Endothelial cell (in vitro differentiated cells): ENCODE results near the gene SNX15. TPM values are rescaled to one million over a fixed set of nuclear protein-coding genes. Genes with fewer than 3 reads are reported as not detected.

Experiments used
- DNase-seq: peaks from one replicate; pipeline ENCODE4 v3.0.0; 2021; ENCODE audit warnings: low spot score
- H3K27ac Mint-ChIP-seq: one replicate; pipeline ENCODE4 v1.8.0; 2021; ENCODE audit warnings: mixed read lengths, inconsistent platforms; ENCODE audit not compliant: unreplicated experiment
- H3K27me3 Mint-ChIP-seq: one replicate; pipeline ENCODE4 v1.8.0; 2021; ENCODE audit warnings: mild to moderate bottlenecking, moderate library complexity, mixed read lengths, inconsistent platforms; ENCODE audit not compliant: unreplicated experiment
- H3K36me3 Mint-ChIP-seq: one replicate; pipeline ENCODE4 v1.8.0; 2021; ENCODE audit warnings: mild to moderate bottlenecking, low read depth, mixed read lengths, inconsistent platforms; ENCODE audit not compliant: unreplicated experiment
- H3K4me1 Mint-ChIP-seq: one replicate; pipeline ENCODE4 v1.8.0; 2021; ENCODE audit warnings: mild to moderate bottlenecking, mixed read lengths, inconsistent platforms; ENCODE audit not compliant: unreplicated experiment
- H3K4me3 Mint-ChIP-seq: one replicate; pipeline ENCODE4 v1.8.0; 2021; ENCODE audit warnings: mild to moderate bottlenecking, mixed read lengths, inconsistent platforms; ENCODE audit not compliant: unreplicated experiment
- H3K9me3 Mint-ChIP-seq: one replicate; pipeline ENCODE4 v1.8.0; 2021; ENCODE audit warnings: mixed read lengths, inconsistent platforms; ENCODE audit not compliant: unreplicated experiment
- CTCF ChIP-seq: fragments of 200-600 bp; sonication (generic); IDR thresholded peaks from one replicate; pipeline ENCODE4 v1.5.0; 2021; ENCODE audit warnings: antibody characterized with exemption; ENCODE audit not compliant: unreplicated experiment
- total RNA-seq: library from RNA; stranded (reverse); fragmentation: NEBNext Ultra II Directional; extraction: Animal tissue kit (Norgen Biotek cat#: 25700); gene quantifications from one replicate; pipeline ENCODE4 v1.2.1, GENCODE V29; 2021; ENCODE audit not compliant: unreplicated experiment

Gene SNX15
- total RNA-seq, 1 donor from 2014 or later: 19.4 TPM

- Mint-ChIP-seq H3K27ac (peak overlapping the region; percentile 59), H3K4me3 (peak overlapping the region; percentile 39)
- peak; percentile 61 for DNase-seq
These were observed 36.9 kb upstream of the SNX15 start for GRCh38 chr11:64990222-64990923.

GRCh38 chr11:64994318-64994717 is 32.9 kb upstream of the SNX15 start:
- Mint-ChIP-seq H3K4me1 (peaks cover 20% of the 10 kb centered on the region), H3K27me3 (peaks cover 4% of the 10 kb centered on the region), H3K36me3 (no peaks in the 10 kb centered on the region), H3K4me3 (no peak overlapping the region), H3K27ac (no peak overlapping the region), H3K9me3 (no peaks in the 10 kb centered on the region)
- TF ChIP-seq CTCF: no peak
- no peak for DNase-seq

More at GRCh38 chr11:64990222-64990923, 36.9 kb upstream of the SNX15 start:
- Mint-ChIP-seq H3K27me3 (peaks cover 1% of the 10 kb centered on the region), H3K9me3 (no peaks in the 10 kb centered on the region), H3K4me1 (peaks cover 22% of the 10 kb centered on the region), H3K36me3 (no peaks in the 10 kb centered on the region)
- no peak for TF ChIP-seq CTCF

GRCh38 chr11:64996327-64996709 is 30.9 kb upstream of the SNX15 start:
- TF ChIP-seq CTCF: no peak
- H3K4me1 Mint-ChIP-seq: peaks cover 7% of the 10 kb centered on the region
- H3K9me3 Mint-ChIP-seq: no peaks in the 10 kb centered on the region
- H3K36me3 Mint-ChIP-seq: no peaks in the 10 kb centered on the region
- no peak for DNase-seq
- peaks cover 4% of the 10 kb centered on the region for H3K27me3 Mint-ChIP-seq
- no peak overlapping the region for H3K4me3 Mint-ChIP-seq
- no peak overlapping the region for H3K27ac Mint-ChIP-seq

GRCh38 chr11:64996710-64997380 is 30.4 kb upstream of the SNX15 start, which contains the start of gene BATF2:
Gene BATF2 (minus strand): TSS chr11:64996971. CDS start chr11:64996914, 57 bp downstream.
- DNase-seq: peak; percentile 59
- Mint-ChIP-seq H3K4me1 (peaks cover 4% of the 10 kb centered on the region), H3K9me3 (no peaks in the 10 kb centered on the region), H3K4me3 (no peak within 1 kb of the TSS), H3K27me3 (peaks cover 4% of the 10 kb centered on the region), H3K36me3 (no peaks in the 10 kb centered on the region), H3K27ac (no peak within 1 kb of the TSS)
- TF ChIP-seq CTCF: no peak

- DNase-seq: no peak
- Mint-ChIP-seq H3K27ac (no peak overlapping the region), H3K4me1 (peaks cover 4% of the 10 kb centered on the region), H3K36me3 (no peaks in the 10 kb centered on the region), H3K9me3 (no peaks in the 10 kb centered on the region), H3K4me3 (peak overlapping the region; percentile 0), H3K27me3 (peaks cover 4% of the 10 kb centered on the region)
- TF ChIP-seq CTCF: no peak
These were observed 29.1 kb upstream of the SNX15 start for GRCh38 chr11:64998141-64998540.
